PFSK-1 (cell line): ENCODE results near the gene MSTN.

Experiments
- FOXP2 ChIP-seq: optimal IDR thresholded peaks from 2 replicates; pipeline ENCODE3; 2011; ENCODE audit warnings: borderline replicate concordance, control low read depth, inconsistent platforms; ENCODE audit not compliant: insufficient read depth; ENCODE audit errors: extremely low read length, extremely low read depth
- POLR2AphosphoS5 ChIP-seq: IDR thresholded peaks from 2 replicates; pipeline ENCODE4 v1.6.1; 2012; ENCODE audit warnings: low read depth, mild to moderate bottlenecking, control low read depth, low read length, moderate library complexity
- REST ChIP-seq, 2 experiments: IDR thresholded peaks; 2 replicates each; pipeline versions ENCODE4 v1.6.1 to v1.8.0; 2011 to 2012; ENCODE audit warnings: low read depth in 2 of 2, low read length in 2 of 2, control low read depth in 1 of 2, inconsistent platforms in 1 of 2, mild to moderate bottlenecking in 1 of 2, moderate library complexity in 1 of 2; ENCODE audit not compliant: insufficient read depth in 1 of 2
- SIN3A ChIP-seq: IDR thresholded peaks from 2 replicates; pipeline ENCODE4 v1.6.1; 2012; ENCODE audit warnings: mild to moderate bottlenecking, low read length, moderate library complexity, borderline replicate concordance; ENCODE audit not compliant: insufficient read depth
- TAF1 ChIP-seq: IDR thresholded peaks from 2 replicates; pipeline ENCODE4 v1.6.1; 2012; ENCODE audit warnings: low read length, control low read depth, borderline replicate concordance; ENCODE audit not compliant: insufficient read depth

The MSTN gene

GRCh38 chr2:190020720-190021119 lies 41.8 kb downstream of the MSTN start:
- TF ChIP-seq SIN3A = no peak
- TF ChIP-seq TAF1 = no peak
- TF ChIP-seq POLR2AphosphoS5 = no peak
- TF ChIP-seq FOXP2 = no peak
- TF ChIP-seq REST (IDR thresholded peaks at IDR 0.05; ENCODE audit: insufficient read depth in 1 of 2, low read depth in 2 of 2, low read length in 2 of 2) = no peak

- no peak for TF ChIP-seq SIN3A
- TF ChIP-seq FOXP2 = no peak
- TF ChIP-seq REST (IDR thresholded peaks at IDR 0.05; ENCODE audit: insufficient read depth in 1 of 2, low read depth in 2 of 2, low read length in 2 of 2) = no peak
- TF ChIP-seq TAF1 = no peak
- no peak for TF ChIP-seq POLR2AphosphoS5
These were observed 44.7 kb downstream of the MSTN start for GRCh38 chr2:190017837-190018236.
